SK-N-SH (cell line): ENCODE results near the gene BGN. TPM values are rescaled to one million over a fixed set of nuclear protein-coding genes. Genes with fewer than 3 reads are reported as not detected.
A peak's percentile ranks its signal among the peaks of the same experiment; 100 is the strongest.

ENCODE experiments used
- CTCF ChIA-PET: fragments of 300-600, 350-600 bp; formaldehyde crosslinking; extraction: SDS; loops from one replicate; lab custom pipeline; 2021; lab: Yijun Ruan, JAX
- POLR2A ChIA-PET: fragments of 350-600 bp; sonication (Branson Sonifier 250); formaldehyde crosslinking; extraction: SDS; loops from one replicate; lab custom pipeline; 2020; ENCODE audit warnings: antibody characterized with exemption, inconsistent platforms; lab: Yijun Ruan, JAX
- DNase-seq: peaks from one replicate; pipeline ENCODE4 v3.0.0; 2012
- H2AFZ ChIP-seq: fragments of 200-600 bp; sonication (generic); 2 replicates; pipeline ENCODE4 v1.8.1; 2016; ENCODE audit warnings: antibody characterized with exemption, mild to moderate bottlenecking, low read depth
- H3F3A ChIP-seq: fragments of 200-600 bp; sonication (generic); replicated peaks from 2 replicates; pipeline ENCODE3; 2016; ENCODE audit warnings: antibody characterized with exemption, mild to moderate bottlenecking; ENCODE audit not compliant: insufficient read depth
- H3K27ac ChIP-seq, 2 experiments: fragments of 200-500 bp in 1 of 2; fragments of 200-600 bp in 1 of 2; sonication (Bioruptor generic) in 1 of 2; sonication (generic), shearing (Covaris generic) in 1 of 2; 2 replicates each; pipeline versions ENCODE4 v1.5.1 to v1.6.1; 2014 to 2016; ENCODE audit warnings: low read depth in 2 of 2, inconsistent platforms in 1 of 2, low read length in 1 of 2, mild to moderate bottlenecking in 1 of 2, mixed read lengths in 1 of 2
- H3K27me3 ChIP-seq: fragments of 200-600 bp; sonication (generic), shearing (Covaris generic); 2 replicates; pipeline ENCODE4 v1.6.1; 2016; ENCODE audit warnings: mixed run types; ENCODE audit not compliant: insufficient read depth
- H3K36me3 ChIP-seq, 2 experiments: fragments of 200-500 bp in 1 of 2; fragments of 200-600 bp in 1 of 2; sonication (Bioruptor generic) in 1 of 2; sonication (generic) in 1 of 2; replicated peaks in 1 of 2; 2 replicates each; pipeline versions ENCODE3 to v1.5.1; 2014 to 2016; ENCODE audit warnings: low read length in 1 of 2, mild to moderate bottlenecking in 1 of 2; ENCODE audit not compliant: insufficient read depth in 2 of 2, control insufficient read depth in 1 of 2
- H3K4me1 ChIP-seq, 2 experiments: fragments of 200-500 bp in 1 of 2; fragments of 200-600 bp in 1 of 2; sonication (Bioruptor generic) in 1 of 2; sonication (generic), shearing (Covaris generic) in 1 of 2; 2 replicates each; pipeline versions ENCODE4 v1.5.1 to v1.6.1; 2014 to 2016; ENCODE audit warnings: low read depth in 1 of 2, low read length in 1 of 2, mixed run types in 1 of 2; ENCODE audit not compliant: insufficient read depth in 2 of 2, control insufficient read depth in 1 of 2
- H3K4me2 ChIP-seq: fragments of 200-600 bp; sonication (generic), shearing (Covaris generic); 2 replicates; pipeline ENCODE4 v1.6.1; 2017; ENCODE audit warnings: mixed run types
- H3K4me3 ChIP-seq, 2 experiments: fragments of 200-500 bp in 1 of 2; fragments of 200-600 bp in 1 of 2; sonication (Bioruptor generic) in 1 of 2; sonication (generic), shearing (Covaris generic) in 1 of 2; 2 replicates each; pipeline versions ENCODE4 v1.5.1 to v1.8.1; 2014 to 2016; ENCODE audit warnings: low read depth in 2 of 2, inconsistent platforms in 1 of 2, low read length in 1 of 2, mild to moderate bottlenecking in 1 of 2, mixed read lengths in 1 of 2, moderate library complexity in 1 of 2
- H3K79me2 ChIP-seq: fragments of 200-600 bp; sonication (generic); 2 replicates; pipeline ENCODE4 v1.8.1; 2017; ENCODE audit warnings: mild to moderate bottlenecking; ENCODE audit not compliant: insufficient read depth
- H3K9ac ChIP-seq: fragments of 200-600 bp; sonication (generic); 2 replicates; pipeline ENCODE4 v1.6.1; 2017; ENCODE audit warnings: mixed run types
- H3K9me2 ChIP-seq: fragments of 200-600 bp; sonication (generic); 2 replicates; pipeline ENCODE4 v1.6.1; 2017; ENCODE audit warnings: mixed run types
- H3K9me3 ChIP-seq: fragments of 200-600 bp; sonication (generic); 2 replicates; pipeline ENCODE4 v1.6.1; 2017; ENCODE audit warnings: mixed run types, mild to moderate bottlenecking, moderate library complexity
- H4K20me1 ChIP-seq: fragments of 200-600 bp; sonication (generic); 2 replicates; pipeline ENCODE4 v1.6.1; 2017; ENCODE audit warnings: mild to moderate bottlenecking, mixed run types; ENCODE audit not compliant: insufficient read depth
- ELF1 ChIP-seq: IDR thresholded peaks from 2 replicates; pipeline ENCODE4 v1.4.0; 2012
- FOXJ3 ChIP-seq: sonication (generic); formaldehyde crosslinking; IDR thresholded peaks from 2 replicates; pipeline ENCODE4 v1.5.1; 2020; ENCODE audit warnings: mild to moderate bottlenecking, missing genetic modification reagents
- FOXM1 ChIP-seq: IDR thresholded peaks from 2 replicates; pipeline ENCODE4 v1.4.0; 2012; ENCODE audit warnings: low read depth, mild to moderate bottlenecking
- GABPA ChIP-seq: IDR thresholded peaks from 2 replicates; pipeline ENCODE4 v1.4.0; 2012; ENCODE audit warnings: low read depth, mild to moderate bottlenecking
- JUND ChIP-seq: IDR thresholded peaks from 2 replicates; pipeline ENCODE4 v1.4.0; 2012
- MAX ChIP-seq: IDR thresholded peaks from 2 replicates; pipeline ENCODE4 v1.4.0; 2012; ENCODE audit warnings: low read depth
- MEF2A ChIP-seq: IDR thresholded peaks from 2 replicates; pipeline ENCODE4 v1.4.0; 2012; ENCODE audit warnings: low read depth, borderline replicate concordance
- MXI1 ChIP-seq: IDR thresholded peaks from 2 replicates; pipeline ENCODE4 v1.6.1; 2012; ENCODE audit warnings: mild to moderate bottlenecking, low read depth, low read length, improper control_type of control experiment
- NFIC ChIP-seq: IDR thresholded peaks from 2 replicates; pipeline ENCODE4 v1.4.0; 2012; ENCODE audit warnings: borderline replicate concordance
- NRF1 ChIP-seq: IDR thresholded peaks from 2 replicates; pipeline ENCODE4 v1.6.1; 2012; ENCODE audit warnings: low read depth, mild to moderate bottlenecking, low read length
- RAD21 ChIP-seq: IDR thresholded peaks from 2 replicates; pipeline ENCODE4 v1.6.1; 2012; ENCODE audit warnings: mild to moderate bottlenecking, low read length
- RXRA ChIP-seq: IDR thresholded peaks from 2 replicates; pipeline ENCODE4 v1.4.0; 2012; ENCODE audit warnings: low read depth, mild to moderate bottlenecking, borderline replicate concordance
- SIN3A ChIP-seq: IDR thresholded peaks from 2 replicates; pipeline ENCODE4 v1.6.1; 2012; ENCODE audit warnings: low read depth, mild to moderate bottlenecking, low read length, moderate library complexity, borderline replicate concordance
- TEAD4 ChIP-seq: IDR thresholded peaks from 2 replicates; pipeline ENCODE4 v1.4.0; 2012; ENCODE audit warnings: mild to moderate bottlenecking, borderline replicate concordance; ENCODE audit not compliant: insufficient read depth
- USF1 ChIP-seq: IDR thresholded peaks from 2 replicates; pipeline ENCODE4 v1.4.0; 2012; ENCODE audit warnings: low read depth, borderline replicate concordance
- USF2 ChIP-seq: fragments of 150-350 bp; IDR thresholded peaks from 2 replicates; pipeline ENCODE4 v1.6.1; 2017; ENCODE audit warnings: antibody characterized with exemption, low read length, low read depth, borderline replicate concordance
- YY1 ChIP-seq: IDR thresholded peaks from 2 replicates; pipeline ENCODE4 v1.4.0; 2012; ENCODE audit warnings: low read depth, mild to moderate bottlenecking
- ZBTB33 ChIP-seq: IDR thresholded peaks from 2 replicates; pipeline ENCODE4 v1.4.0; 2012; ENCODE audit warnings: low read depth, borderline replicate concordance
- WGBS: methylation state at CpG from one replicate; pipeline ENCODE4 v1.1.6; 2017; ENCODE audit warnings: low lambda C conversion rate; 5-methylcytosine and 5-hydroxymethylcytosine counted together
- polyA plus RNA-seq, 3 experiments: library from polyadenylated mRNA; depleted of rRNA; stranded (reverse); fragments of >200 nt; gene quantifications; 2 replicates each; pipeline ENCODE4 v1.2.3, GENCODE V29; 2012

The BGN gene
- polyA plus RNA-seq, 1 of the 3 experiments (the other 2 are of a cell fraction) = 28.9 TPM

GRCh38 chrX:153454901-153455550 lies 39.8 kb upstream of the BGN start:
- H3K4me3 ChIP-seq = no peak overlapping the region
- H3K9me3 ChIP-seq = no peaks in the 10 kb centered on the region
- peaks cover 0 to 19% of the 10 kb centered on the region in 2 experiments; a peak in 1 of 4 replicates for H3K4me1 ChIP-seq
- TF ChIP-seq USF1 (no peak), RAD21 (no peak), FOXJ3 (no peak), NFIC (no peak), MEF2A (no peak), USF2 (no peak), ELF1 (no peak), SIN3A (no peak), TEAD4 (no peak), GABPA (no peak), ZBTB33 (no peak)
- H4K20me1 ChIP-seq = no peaks in the 10 kb centered on the region
- no peaks in the 10 kb centered on the region for H3K9me2 ChIP-seq
- WGBS = 76% methylated on average over 11 of the region's 16 CpGs
- peaks cover 4% of the 10 kb centered on the region for H3K27me3 ChIP-seq
- H3K79me2 ChIP-seq = no peaks in the 10 kb centered on the region
- no peaks in the 10 kb centered on the region for H3F3A ChIP-seq
- no peak overlapping the region for H2AFZ ChIP-seq
- no peak for DNase-seq
- POLR2A ChIA-PET = no interaction called here
- H3K27ac ChIP-seq = no peak overlapping the region
- H3K4me2 ChIP-seq = no peak overlapping the region
- peaks cover 0 to 6% of the 10 kb centered on the region in 2 experiments for H3K36me3 ChIP-seq
- CTCF ChIA-PET = interaction anchor here (1.2 to 4.3 kb wide), 2 partner anchors 52 to 422 kb away, joined by 5 to 26 read pairs; no protein-coding TSS in a partner anchor
- H3K9ac ChIP-seq = no peak overlapping the region

GRCh38 chrX:153455571-153455970 lies 39.2 kb upstream of the BGN start:
- peaks cover 0 to 19% of the 10 kb centered on the region in 2 experiments; a peak in 1 of 4 replicates for H3K4me1 ChIP-seq
- H3K79me2 ChIP-seq = no peaks in the 10 kb centered on the region
- CTCF ChIA-PET = interaction anchor here (0.6 to 4.3 kb wide), 3 partner anchors 52 to 423 kb away, joined by 3 to 26 read pairs (median 5); no protein-coding TSS in a partner anchor
- H3K27ac ChIP-seq = peak overlapping the region in 1 of 2 experiments; percentile 16; a peak in 1 of 4 replicates
- no peaks in the 10 kb centered on the region for H4K20me1 ChIP-seq
- no peak overlapping the region for H3K9ac ChIP-seq
- no peaks in the 10 kb centered on the region for H3K9me3 ChIP-seq
- no peak overlapping the region for H2AFZ ChIP-seq
- peaks cover 0 to 6% of the 10 kb centered on the region in 2 experiments for H3K36me3 ChIP-seq
- TF ChIP-seq JUND (no peak), USF2 (no peak), FOXM1 (no peak), TEAD4 (no peak), RXRA (no peak), ELF1 (no peak), NRF1 (no peak), MEF2A (no peak), MXI1 (no peak), RAD21 (no peak), YY1 (no peak), SIN3A (no peak), MAX (no peak)
- H3K9me2 ChIP-seq = no peaks in the 10 kb centered on the region
- no peak overlapping the region for H3K4me2 ChIP-seq
- peak; percentile 76 for DNase-seq
- no peak overlapping the region for H3K4me3 ChIP-seq
- peaks cover 4% of the 10 kb centered on the region for H3K27me3 ChIP-seq
- 50% methylated on average over 2 of the region's 16 CpGs for WGBS
- H3F3A ChIP-seq = no peaks in the 10 kb centered on the region
- POLR2A ChIA-PET = no interaction called here
